GM18868 (cell line): Measurements from ENCODE around the gene LITAF.

Source experiments
- ATAC-seq: cut with Tn5 transposase; IDR thresholded peaks from one replicate; pipeline ENCODE4 v1.9.1; 2021; ENCODE audit warnings: mild to moderate bottlenecking, moderate library complexity; ENCODE audit not compliant: unreplicated experiment

Gene LITAF

GRCh38 chr16:11497851-11498289 lies 88.8 kb downstream of the LITAF start:
- no peak for ATAC-seq
